Trophoblast cell (in vitro differentiated cells and primary cell): Measurements from ENCODE around the gene SCYGR6.

Source experiments
- DNase-seq, 2 donors: peaks; one replicate each; pipeline ENCODE4 v3.0.0-alpha.2; 2016
- H2AFZ ChIP-seq: 2 replicates; pipeline ENCODE4 v1.6.1; 2013; ENCODE audit warnings: low read length, moderate library complexity, mild to moderate bottlenecking; ENCODE audit not compliant: insufficient read depth, poor library complexity
- H2AK5ac ChIP-seq: 2 replicates; pipeline ENCODE4 v1.6.1; 2013; ENCODE audit warnings: mild to moderate bottlenecking, low read length
- H2BK120ac ChIP-seq: 2 replicates; pipeline ENCODE4 v1.6.1; 2013; ENCODE audit warnings: low read length, mild to moderate bottlenecking, moderate library complexity; ENCODE audit not compliant: insufficient read depth, poor library complexity
- H2BK12ac ChIP-seq: 2 replicates; pipeline ENCODE4 v1.6.1; 2013; ENCODE audit warnings: mild to moderate bottlenecking, low read length, moderate library complexity
- H2BK5ac ChIP-seq: 2 replicates; pipeline ENCODE4 v1.6.1; 2013; ENCODE audit warnings: low read length, low read depth, moderate library complexity, mild to moderate bottlenecking; ENCODE audit not compliant: poor library complexity
- H3K14ac ChIP-seq: 2 replicates; pipeline ENCODE4 v1.6.1; 2013; ENCODE audit warnings: mild to moderate bottlenecking, low read length
- H3K18ac ChIP-seq: 2 replicates; pipeline ENCODE4 v1.6.1; 2013; ENCODE audit warnings: mild to moderate bottlenecking, low read length
- H3K23ac ChIP-seq: 2 replicates; pipeline ENCODE4 v1.6.1; 2013; ENCODE audit warnings: low read length
- H3K27ac ChIP-seq: 2 replicates; pipeline ENCODE4 v1.5.1; 2013; ENCODE audit warnings: low read depth, mild to moderate bottlenecking, inconsistent platforms, low read length, moderate library complexity
- H3K27me3 ChIP-seq: 2 replicates; pipeline ENCODE4 v1.6.1; 2013; ENCODE audit warnings: inconsistent platforms, mild to moderate bottlenecking, low read length, moderate library complexity; ENCODE audit not compliant: insufficient read depth
- H3K36me3 ChIP-seq, 2 experiments: 1 replicate in 1 of 2; 2 replicates in 1 of 2; pipeline ENCODE4 v1.6.1; 2013; ENCODE audit warnings: low read length in 2 of 2, mild to moderate bottlenecking in 2 of 2, moderate library complexity in 1 of 2; ENCODE audit not compliant: insufficient read depth in 2 of 2, control insufficient read depth in 1 of 2
- H3K4ac ChIP-seq: 2 replicates; pipeline ENCODE4 v1.6.1; 2013; ENCODE audit warnings: low read depth, mild to moderate bottlenecking, low read length, moderate library complexity
- H3K4me1 ChIP-seq, 2 experiments: 1 replicate in 1 of 2; 2 replicates in 1 of 2; pipeline ENCODE4 v1.6.1; 2013; ENCODE audit warnings: low read length in 2 of 2, mild to moderate bottlenecking in 2 of 2, moderate library complexity in 1 of 2; ENCODE audit not compliant: insufficient read depth in 2 of 2, control insufficient read depth in 1 of 2
- H3K4me2 ChIP-seq: 2 replicates; pipeline ENCODE4 v1.6.1; 2013; ENCODE audit warnings: inconsistent platforms, mild to moderate bottlenecking, low read length, moderate library complexity
- H3K4me3 ChIP-seq: 2 replicates; pipeline ENCODE4 v1.5.1; 2013; ENCODE audit warnings: mild to moderate bottlenecking, low read depth, low read length, inconsistent platforms
- H3K79me1 ChIP-seq: one replicate; pipeline ENCODE4 v1.6.1; 2013; ENCODE audit warnings: low read length
- H3K79me2 ChIP-seq: 2 replicates; pipeline ENCODE4 v1.6.1; 2013; ENCODE audit warnings: low read length, mild to moderate bottlenecking; ENCODE audit not compliant: control insufficient read depth, insufficient read depth, poor library complexity
- H3K9ac ChIP-seq: 2 replicates; pipeline ENCODE4 v1.6.1; 2013; ENCODE audit warnings: mild to moderate bottlenecking, low read length
- H3K9me3 ChIP-seq: 2 replicates; pipeline ENCODE4 v1.6.1; 2013; ENCODE audit warnings: low read depth, mild to moderate bottlenecking, control low read depth, inconsistent platforms, low read length; ENCODE audit not compliant: insufficient read depth
- H4K12ac ChIP-seq: 2 replicates; pipeline ENCODE4 v1.6.1; 2013; ENCODE audit warnings: low read depth, mild to moderate bottlenecking, low read length, moderate library complexity
- H4K8ac ChIP-seq: 2 replicates; pipeline ENCODE4 v1.6.1; 2013; ENCODE audit warnings: low read depth, mild to moderate bottlenecking, low read length, moderate library complexity
- H4K91ac ChIP-seq: one replicate; pipeline ENCODE4 v1.6.1; 2013; ENCODE audit warnings: low read depth, mild to moderate bottlenecking, low read length, moderate library complexity
- WGBS: extraction: QIAGEN DNeasy Blood & Tissue Kit; methylation state at CpG from one replicate; pipeline ENCODE4 v1.1.7; 2013; ENCODE audit warnings: missing lambda C conversion rate; ENCODE audit not compliant: insufficient read length, insufficient coverage; ENCODE audit errors: extremely low coverage; 5-methylcytosine and 5-hydroxymethylcytosine counted together

SCYGR6 gene

GRCh38 chr2:227767830-227768229 lies 43.3 kb upstream of the SCYGR6 start:
- Histone ChIP-seq H3K9ac (no peak overlapping the region), H2BK120ac (no peak overlapping the region), H4K12ac (no peak overlapping the region), H3K18ac (no peak overlapping the region), H3K79me1 (peaks cover 2% of the 10 kb centered on the region), H2AFZ (no peak overlapping the region), H2BK5ac (no peak overlapping the region), H3K4ac (no peak overlapping the region), H3K4me2 (no peak overlapping the region), H3K14ac (no peak overlapping the region), H4K8ac (no peak overlapping the region), H3K27me3 (no peaks in the 10 kb centered on the region), H3K36me3 (no peaks in the 10 kb centered on the region), H4K91ac (peak overlapping the region; percentile 28), H3K4me1 (no peaks in the 10 kb centered on the region), H3K4me3 (no peak overlapping the region), H2AK5ac (peak overlapping the region; percentile 30), H3K79me2 (no peaks in the 10 kb centered on the region), H3K23ac (no peak overlapping the region), H2BK12ac (no peak overlapping the region), H3K9me3 (no peaks in the 10 kb centered on the region), H3K27ac (no peak overlapping the region)
- DNase-seq = no peak
- no CpG with 5 or more reads among the region's 22 CpGs for WGBS

- no peaks in the 10 kb centered on the region for H3K27me3 ChIP-seq
- H4K8ac ChIP-seq = no peak overlapping the region
- no peak overlapping the region for H4K12ac ChIP-seq
- no peak overlapping the region for H3K14ac ChIP-seq
- no peak overlapping the region for H2BK12ac ChIP-seq
- H3K4me1 ChIP-seq = peaks cover 0 to 2% of the 10 kb centered on the region in 2 experiments
- H2BK120ac ChIP-seq = no peak overlapping the region
- H3K79me2 ChIP-seq = no peaks in the 10 kb centered on the region
- H2AFZ ChIP-seq = no peak overlapping the region
- no CpG with 5 or more reads among the region's 11 CpGs for WGBS
- no peak overlapping the region for H2BK5ac ChIP-seq
- H3K9me3 ChIP-seq = no peaks in the 10 kb centered on the region
- H3K23ac ChIP-seq = no peak overlapping the region
- H3K27ac ChIP-seq = no peak overlapping the region
- no peaks in the 10 kb centered on the region for H3K36me3 ChIP-seq
- H3K4me2 ChIP-seq = no peak overlapping the region
- H3K4ac ChIP-seq = no peak overlapping the region
- no peak overlapping the region for H3K4me3 ChIP-seq
- peaks cover 2% of the 10 kb centered on the region for H3K79me1 ChIP-seq
- no peak overlapping the region for H3K18ac ChIP-seq
- no peak overlapping the region for H2AK5ac ChIP-seq
- peak; percentile 54 to 87 for DNase-seq
- no peak overlapping the region for H3K9ac ChIP-seq
- no peak overlapping the region for H4K91ac ChIP-seq
These were observed 41.9 kb upstream of the SCYGR6 start for GRCh38 chr2:227766373-227766883.

- Histone ChIP-seq H2BK120ac (no peak overlapping the region), H4K12ac (no peak overlapping the region), H2BK12ac (peak overlapping the region; percentile 74), H3K4me1 (peaks cover 0 to 2% of the 10 kb centered on the region in 2 experiments), H2BK5ac (no peak overlapping the region), H4K91ac (no peak overlapping the region), H3K23ac (no peak overlapping the region), H2AFZ (no peak overlapping the region), H3K79me1 (peaks cover 4% of the 10 kb centered on the region), H3K27ac (no peak overlapping the region), H3K14ac (no peak overlapping the region), H3K9ac (no peak overlapping the region), H3K4ac (no peak overlapping the region), H3K4me3 (no peak overlapping the region), H2AK5ac (no peak overlapping the region), H3K9me3 (no peaks in the 10 kb centered on the region), H3K27me3 (no peaks in the 10 kb centered on the region), H3K4me2 (no peak overlapping the region), H3K79me2 (no peaks in the 10 kb centered on the region), H3K36me3 (no peaks in the 10 kb centered on the region), H3K18ac (no peak overlapping the region), H4K8ac (no peak overlapping the region)
- no CpG with 5 or more reads among the region's 4 CpGs for WGBS
- DNase-seq = no peak
These were observed 41.3 kb upstream of the SCYGR6 start for GRCh38 chr2:227765788-227766372.

GRCh38 chr2:227761740-227762476 lies 37.4 kb upstream of the SCYGR6 start:
- Histone ChIP-seq H2BK5ac (no peak overlapping the region), H3K79me2 (no peaks in the 10 kb centered on the region), H3K4me1 (peaks cover 9 to 11% of the 10 kb centered on the region in 2 experiments), H2BK120ac (no peak overlapping the region), H4K12ac (no peak overlapping the region), H3K27ac (no peak overlapping the region), H3K27me3 (no peaks in the 10 kb centered on the region), H3K9me3 (no peaks in the 10 kb centered on the region), H3K4me3 (no peak overlapping the region), H3K36me3 (no peaks in the 10 kb centered on the region), H3K4me2 (no peak overlapping the region), H3K79me1 (peaks cover 10% of the 10 kb centered on the region), H2AFZ (no peak overlapping the region), H3K4ac (no peak overlapping the region), H4K91ac (no peak overlapping the region), H2BK12ac (no peak overlapping the region), H3K23ac (no peak overlapping the region), H2AK5ac (no peak overlapping the region), H3K9ac (no peak overlapping the region), H4K8ac (no peak overlapping the region), H3K18ac (no peak overlapping the region), H3K14ac (no peak overlapping the region)
- no peak for DNase-seq
- no CpG with 5 or more reads among the region's 6 CpGs for WGBS
